A204.1 (cell line): ENCODE results near the gene RCAN2.
"Not testable (repeated sequence)": the region's sequence is repeated elsewhere in the genome, so short reads cannot be mapped to it uniquely, and the experiment has no call there.

Experiments
- FAIRE-seq: peaks from 2 replicates; lab custom pipeline; 2012; peaks lifted over from hg19 to GRCh38; lab: Jason Lieb, UNC

RCAN2 gene

GRCh38 chr6:46440141-46440540 is 51.1 kb downstream of the RCAN2 start:
- FAIRE-seq, result peak; percentile 57

GRCh38 chr6:46438245-46438644 is 53.0 kb downstream of the RCAN2 start:
- no peak for FAIRE-seq

DNA sequence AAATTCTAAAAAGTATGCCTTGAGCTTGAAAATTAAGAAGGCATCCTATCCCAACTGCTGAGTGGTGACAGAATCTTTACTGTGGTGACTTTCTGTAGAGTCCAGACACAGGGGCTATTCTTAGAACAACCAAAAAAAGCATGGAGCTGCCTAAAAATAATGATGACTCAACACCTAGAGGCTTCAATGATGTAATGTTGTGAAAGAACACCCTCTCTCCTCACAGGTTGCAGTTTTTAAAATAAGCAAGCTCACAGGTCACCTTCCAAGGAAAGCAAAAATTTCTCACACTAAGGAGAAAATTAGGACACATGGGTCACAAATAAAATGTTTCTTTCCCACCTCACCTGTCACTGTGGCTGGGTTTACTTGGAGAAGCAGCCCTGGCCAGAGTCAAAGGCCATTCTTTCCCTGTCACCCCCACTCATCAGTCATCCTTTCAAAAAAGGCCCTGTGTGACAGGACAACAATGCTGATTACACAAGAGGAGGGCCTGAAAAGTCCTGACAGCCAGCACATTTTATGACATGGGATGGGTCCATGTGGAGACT is 53.5 kb downstream of the RCAN2 start:
- no peak for FAIRE-seq

- no peak for FAIRE-seq
These were observed 68.6 kb downstream of the RCAN2 start for GRCh38 chr6:46422619-46423018.

- FAIRE-seq, result no peak
These were observed 69.3 kb downstream of the RCAN2 start for GRCh38 chr6:46421939-46422338.

DNA sequence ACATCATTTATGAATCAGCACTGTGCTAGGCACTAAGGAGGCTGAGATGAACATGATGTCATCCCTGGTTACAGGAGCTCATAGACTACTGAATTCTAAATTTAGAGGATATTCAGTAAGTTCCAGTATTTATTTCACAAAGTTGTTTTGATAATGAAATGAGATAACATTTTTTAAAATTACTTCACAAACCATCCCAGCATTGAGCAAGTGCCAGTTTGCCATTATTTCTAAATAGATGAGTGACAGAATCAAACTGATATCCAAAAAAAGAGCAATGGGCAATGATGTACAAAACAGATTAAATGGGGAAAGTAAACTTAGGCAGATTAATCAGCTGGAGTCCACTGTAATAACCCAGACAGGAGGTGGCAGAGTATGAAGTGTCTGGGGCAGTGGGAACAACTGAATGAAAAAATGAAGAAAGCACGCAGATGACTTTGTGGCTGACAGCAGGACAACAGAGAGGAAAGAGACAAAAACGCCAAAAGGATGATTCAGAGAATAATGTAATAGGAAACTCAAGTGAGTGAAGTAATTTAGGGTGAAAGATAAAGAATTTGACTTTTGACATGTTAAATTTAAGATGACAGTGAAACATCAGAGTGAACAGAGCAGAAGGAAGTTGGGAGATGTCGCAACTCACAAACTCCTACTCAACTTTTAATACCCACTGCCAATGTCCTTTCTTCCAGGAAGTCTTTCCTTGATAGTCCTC is 70.2 kb downstream of the RCAN2 start:
- FAIRE-seq, result no peak

GRCh38 chr6:46419576-46420002 is 71.7 kb downstream of the RCAN2 start:
- FAIRE-seq, result peak; percentile 96

- FAIRE-seq, result no peak
These were observed 76.9 kb downstream of the RCAN2 start for GRCh38 chr6:46414398-46414797.

GRCh38 chr6:46412662-46413061 is 78.6 kb downstream of the RCAN2 start:
- FAIRE-seq, result no peak

GRCh38 chr6:46411456-46412197 is 79.6 kb downstream of the RCAN2 start:
- FAIRE-seq, result no peak

- peak; percentile 93 for FAIRE-seq
These were observed 80.8 kb downstream of the RCAN2 start for GRCh38 chr6:46410334-46410953.

DNA sequence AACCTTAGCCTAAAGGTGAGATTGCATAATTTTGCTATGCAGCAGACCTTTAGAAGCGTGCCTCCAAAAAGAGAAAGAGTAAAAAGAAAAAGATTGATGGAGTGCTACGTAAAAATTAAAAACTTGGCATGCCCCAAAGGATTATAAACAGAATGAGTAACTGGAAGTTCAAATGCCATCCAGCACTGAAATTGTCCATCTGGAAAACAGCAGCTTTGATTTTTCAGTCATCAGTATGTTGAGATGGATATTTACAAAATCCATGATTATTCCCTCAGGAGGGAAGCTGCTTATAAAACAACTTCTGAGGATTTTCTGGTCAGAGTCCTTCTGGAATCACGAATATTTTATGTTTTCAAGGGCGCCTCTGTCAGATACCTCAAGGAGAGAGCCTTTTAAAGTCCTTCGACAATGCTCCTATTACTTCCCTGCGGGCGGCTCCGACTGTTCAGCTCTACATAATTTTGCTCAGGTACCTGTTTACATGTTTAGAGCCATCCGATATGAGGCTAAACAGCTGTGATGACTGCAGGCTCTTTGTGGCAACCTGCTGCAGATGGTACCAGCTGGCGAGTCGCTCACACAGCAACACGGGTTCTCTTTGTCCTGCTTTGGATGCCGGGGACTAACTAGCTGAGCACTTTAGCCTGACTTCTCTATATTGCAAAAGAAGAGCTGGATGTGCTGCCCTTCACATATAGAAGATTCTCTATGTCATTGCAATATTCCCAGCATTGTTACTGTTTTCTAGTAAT is 83.3 kb downstream of the RCAN2 start:
- no peak for FAIRE-seq

- no peak for FAIRE-seq
These were observed 84.0 kb downstream of the RCAN2 start for GRCh38 chr6:46407246-46407645.

- not testable (repeated sequence) for FAIRE-seq
These were observed 85.5 kb downstream of the RCAN2 start for GRCh38 chr6:46405620-46406180.

DNA sequence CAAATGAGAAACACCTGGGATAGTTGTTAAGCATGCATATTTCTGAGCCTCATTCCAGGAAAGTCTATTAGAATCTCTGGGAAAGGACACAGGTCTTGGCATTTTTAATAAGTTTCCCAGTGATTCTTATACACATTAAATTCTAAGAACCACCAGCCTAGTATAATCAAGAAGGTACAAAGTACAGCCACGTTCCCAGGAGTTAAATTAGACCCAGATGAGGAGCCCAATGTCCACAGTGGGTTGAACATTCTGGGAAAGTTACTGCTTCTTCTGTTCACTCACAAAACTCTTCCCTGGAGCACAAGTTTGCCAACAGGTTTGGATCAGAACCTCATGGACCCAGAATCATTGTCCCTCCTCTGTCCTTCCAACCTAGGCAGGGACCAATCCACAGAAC is 90.4 kb downstream of the RCAN2 start:
- FAIRE-seq, result no peak

DNA sequence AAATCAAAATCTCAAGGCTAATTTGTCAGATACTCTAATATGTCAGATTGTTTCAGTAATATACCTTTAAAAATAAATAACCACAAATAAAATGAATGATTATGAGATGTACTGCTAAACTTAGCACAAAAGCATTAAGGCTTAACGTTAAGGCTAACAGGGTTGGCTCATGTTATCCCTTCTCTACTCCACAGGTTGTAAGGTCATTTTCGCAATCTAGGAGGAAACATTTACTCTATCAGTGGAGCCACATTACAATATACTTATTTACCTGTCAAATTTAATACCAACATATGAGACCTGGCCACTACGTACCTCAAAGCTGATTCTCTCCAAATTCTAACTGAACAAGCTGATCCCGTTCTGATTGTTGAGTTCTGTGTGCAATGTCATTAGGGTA is 95.7 kb downstream of the RCAN2 start:
- no peak for FAIRE-seq

GRCh38 chr6:46393940-46394337 is 97.3 kb downstream of the RCAN2 start:
- no peak for FAIRE-seq

- FAIRE-seq, result no peak
These were observed 97.9 kb downstream of the RCAN2 start for GRCh38 chr6:46393161-46393939.

DNA sequence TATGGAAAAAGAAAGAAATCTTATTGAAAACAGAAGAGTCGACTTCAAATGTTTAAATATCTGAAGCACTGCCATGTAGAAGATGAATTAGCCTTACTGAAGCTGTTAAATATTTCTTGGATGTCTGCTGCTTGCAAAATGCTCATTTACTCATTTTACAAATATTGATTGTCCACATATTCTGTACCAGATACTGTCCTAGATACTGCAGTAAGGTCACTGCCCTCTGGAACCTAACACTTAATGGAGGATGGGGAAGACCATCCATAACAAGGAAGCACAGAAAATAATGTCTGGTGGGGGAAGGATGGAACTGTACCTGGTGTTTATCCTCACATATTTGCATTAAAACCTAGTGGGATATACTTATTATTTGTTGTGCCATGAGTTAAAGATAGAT is 99.0 kb downstream of the RCAN2 start:
- no peak for FAIRE-seq

DNA sequence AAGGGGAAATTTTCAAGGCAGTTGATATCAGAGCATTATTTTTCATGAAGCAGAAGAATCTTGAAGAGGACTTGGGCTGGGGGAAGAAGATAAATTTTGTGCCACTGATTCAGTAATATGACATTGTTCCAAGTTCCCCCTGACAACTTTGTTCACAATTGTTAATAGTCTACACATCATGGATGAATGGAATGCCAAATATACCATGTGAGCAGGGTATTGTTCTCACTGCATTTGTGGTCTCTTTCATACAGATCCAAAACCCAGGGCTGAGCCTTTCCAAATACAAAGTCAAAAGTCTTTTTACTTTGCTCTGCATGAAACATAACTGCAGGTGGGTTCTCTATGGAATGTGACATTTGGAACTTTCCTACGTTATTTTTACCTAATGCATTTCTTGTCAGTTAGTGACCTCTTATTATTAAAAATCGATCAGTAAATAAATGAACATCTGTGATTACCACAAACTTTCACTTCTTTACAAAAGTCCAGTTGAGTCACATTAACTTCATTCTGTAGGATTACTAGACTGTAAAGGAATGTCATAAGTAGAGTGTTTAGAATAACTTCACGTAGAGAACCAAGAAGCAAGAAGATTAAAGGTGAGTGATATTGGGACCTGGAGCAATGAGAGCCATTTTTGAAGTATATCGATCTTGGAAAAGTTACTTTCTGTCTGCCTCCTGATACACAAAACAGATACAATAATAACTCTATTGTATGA is 100.9 kb downstream of the RCAN2 start:
- no peak for FAIRE-seq

GRCh38 chr6:46387728-46388127 is 103.5 kb downstream of the RCAN2 start:
- FAIRE-seq, result not testable (repeated sequence)
